Nucleus accumbens (tissue), 56 donors: ENCODE data around the gene MCAT.
A peak's percentile ranks its signal among the peaks of the same experiment; 100 is the strongest.

Experiments used
- DNase-seq, 56 donors: peaks; one replicate each; lab custom pipeline; 2025; lab: John Stamatoyannopoulos, UW

The MCAT gene, protein sequence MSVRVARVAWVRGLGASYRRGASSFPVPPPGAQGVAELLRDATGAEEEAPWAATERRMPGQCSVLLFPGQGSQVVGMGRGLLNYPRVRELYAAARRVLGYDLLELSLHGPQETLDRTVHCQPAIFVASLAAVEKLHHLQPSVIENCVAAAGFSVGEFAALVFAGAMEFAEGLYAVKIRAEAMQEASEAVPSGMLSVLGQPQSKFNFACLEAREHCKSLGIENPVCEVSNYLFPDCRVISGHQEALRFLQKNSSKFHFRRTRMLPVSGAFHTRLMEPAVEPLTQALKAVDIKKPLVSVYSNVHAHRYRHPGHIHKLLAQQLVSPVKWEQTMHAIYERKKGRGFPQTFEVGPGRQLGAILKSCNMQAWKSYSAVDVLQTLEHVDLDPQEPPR

GRCh38 chr22:43142880-43143562 is at the start of gene MCAT:
TSS of gene MCAT (minus strand) at chr22:43143398. CDS start at chr22:43143348, 50 bp downstream.
- peak in 54 of 56 donors; percentile 25 to 91 (median 77) for DNase-seq

DNA sequence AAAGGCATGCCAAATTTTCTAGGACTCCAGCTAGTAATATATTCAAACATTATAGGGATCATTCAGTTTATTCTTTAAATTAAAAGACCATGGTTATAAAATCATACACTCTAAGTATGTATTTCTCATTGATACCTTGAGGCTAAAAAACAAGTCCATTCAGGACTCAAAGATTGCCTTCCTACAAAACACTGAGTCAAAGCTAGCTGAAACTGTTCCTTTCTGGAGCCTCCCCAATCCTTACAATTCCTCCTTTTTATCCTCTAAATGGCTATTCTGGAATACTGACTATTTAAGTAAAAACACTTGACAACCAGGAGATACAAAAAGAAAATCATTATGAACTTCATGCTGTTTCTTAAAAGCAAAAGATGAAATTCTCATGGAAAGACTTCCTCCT is 48.6 kb upstream of the MCAT start:
- DNase-seq = no peak

DNA sequence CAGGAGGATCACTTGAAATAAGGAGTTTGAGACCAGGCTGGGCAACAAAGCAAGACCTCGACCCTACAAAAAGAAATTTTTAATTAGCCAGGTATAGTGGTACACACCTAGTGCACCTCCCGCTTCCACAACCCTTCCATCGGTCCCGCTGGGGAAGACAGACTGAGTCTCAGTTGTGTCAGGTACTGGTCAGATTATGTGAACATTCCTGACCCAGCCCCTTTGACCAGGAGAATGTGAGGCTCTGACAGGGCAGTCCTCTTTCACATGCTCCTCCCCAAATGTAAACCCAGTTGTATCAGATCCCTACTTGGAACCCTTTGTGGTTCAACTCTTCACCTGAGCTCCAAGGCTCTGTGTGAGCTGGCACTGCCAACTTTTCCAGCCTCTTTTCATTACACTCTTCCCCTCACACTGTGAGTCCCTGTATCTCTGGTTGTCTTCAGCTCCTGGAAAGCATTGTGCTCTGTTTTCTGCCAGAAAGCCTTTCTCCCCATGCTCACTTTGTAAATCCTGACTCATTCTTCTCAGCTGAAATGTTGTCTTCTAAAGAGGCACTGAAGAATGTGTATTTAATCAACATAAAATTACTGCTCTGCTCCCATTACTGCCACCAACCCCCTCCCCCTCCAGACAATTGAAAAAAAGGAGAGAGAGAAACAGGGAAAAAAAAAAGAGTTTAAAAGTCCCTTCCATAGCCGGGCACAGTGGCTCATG is 45.8 kb upstream of the MCAT start:
- DNase-seq = no peak

DNA sequence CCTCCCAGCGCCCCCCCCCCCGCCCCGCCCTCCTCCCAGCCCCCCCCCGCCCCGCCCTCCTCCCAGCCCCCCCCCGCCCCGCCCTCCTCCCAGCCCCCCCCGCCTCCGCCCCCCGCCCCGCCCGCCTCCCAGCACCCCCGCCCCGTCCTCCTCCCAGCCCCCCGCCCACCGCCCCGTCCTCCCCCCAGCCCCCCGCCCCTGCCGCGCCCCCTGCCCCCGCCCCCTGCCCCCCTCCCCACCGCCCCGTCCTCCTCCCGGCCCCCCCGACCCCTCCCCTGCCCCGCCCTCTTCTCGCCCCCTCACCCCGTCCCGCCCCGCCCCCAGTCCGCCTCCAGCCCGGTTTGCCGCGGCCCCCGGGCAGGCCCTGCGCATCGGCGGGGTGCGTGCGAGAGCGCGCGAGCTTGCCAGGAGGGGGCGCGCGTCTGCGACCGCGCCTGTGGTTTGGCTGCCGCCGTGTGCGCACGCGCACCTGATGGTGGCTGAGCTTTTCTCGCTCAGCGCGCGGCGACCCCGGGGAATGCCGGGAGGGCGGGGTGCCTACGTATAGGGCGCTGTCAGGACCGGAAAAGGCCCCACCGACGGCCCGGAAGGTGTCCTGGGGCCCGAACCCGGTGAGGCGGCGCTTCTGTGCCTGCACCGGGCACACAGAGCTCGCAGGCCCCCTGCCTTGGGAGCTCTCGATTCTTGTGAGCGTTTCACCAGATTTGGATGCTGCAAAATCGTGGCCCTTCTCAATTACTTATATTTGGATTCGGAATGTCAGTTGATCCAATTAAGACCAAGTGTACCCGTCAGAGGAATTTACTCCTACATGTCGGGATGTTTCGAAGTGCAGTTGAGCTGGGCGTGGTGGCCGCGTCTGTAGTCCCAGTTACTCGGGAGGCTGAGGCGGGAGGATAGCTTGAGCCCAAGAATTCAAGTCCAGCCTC is 44.2 kb upstream of the MCAT start:
- peak; percentile 51 to 96 (median 90) for DNase-seq

DNA sequence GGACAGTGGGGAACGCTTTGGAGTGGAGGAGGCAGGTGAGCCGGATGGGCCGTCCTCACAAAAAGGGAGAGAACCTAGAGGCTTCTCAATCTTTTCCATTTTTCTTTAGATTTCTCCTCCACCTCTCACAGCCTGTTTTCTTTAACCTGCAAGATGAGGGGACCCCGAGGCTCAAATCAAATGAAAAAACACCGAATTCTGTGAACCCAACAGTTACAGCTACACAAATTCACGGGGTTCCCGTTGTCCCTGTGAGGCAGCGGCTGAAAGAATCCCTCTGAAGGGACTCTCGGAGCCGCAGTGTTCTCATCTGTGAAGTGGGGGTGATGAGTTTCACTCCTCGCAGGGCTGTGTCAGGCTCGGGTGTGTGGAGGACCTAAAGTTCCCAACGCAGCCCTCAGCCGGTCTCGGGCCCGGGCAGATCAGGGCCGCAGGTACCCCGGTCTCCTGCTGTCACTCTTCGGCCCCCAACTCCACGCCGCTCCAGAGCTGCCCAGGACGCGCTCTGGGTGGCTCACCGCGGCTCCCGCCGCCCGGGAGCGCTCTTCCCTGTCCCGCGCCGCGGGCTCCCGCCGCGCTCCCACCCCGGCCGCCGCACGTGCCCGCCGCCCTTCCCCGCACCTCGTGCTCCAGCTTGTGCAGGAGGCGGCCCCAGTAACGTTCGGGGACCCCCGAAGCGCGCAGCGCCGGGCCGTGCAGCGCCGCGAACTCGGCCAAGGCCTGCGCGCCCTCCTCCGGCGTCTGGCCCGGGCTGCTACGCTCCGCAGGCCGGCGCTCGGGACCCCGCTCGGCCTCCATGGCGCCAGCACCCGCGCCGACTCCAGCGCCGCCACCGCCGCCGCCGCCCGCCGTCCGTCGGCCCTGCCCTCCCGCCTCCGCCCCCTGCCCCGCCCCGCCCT is 43.3 kb upstream of the MCAT start, which contains the start of gene TTLL12:
Gene TTLL12 (minus strand): TSS at position 863 of the 899 bp plus-strand sequence. CDS start 65 bp downstream, at position 798.
- DNase-seq = peak in 41 of 56 donors; percentile 17 to 72 (median 46)

GRCh38 chr22:43185860-43186261 is 42.7 kb upstream of the MCAT start:
- peak in 13 of 56 donors; percentile 6 to 36 (median 17) for DNase-seq

DNA sequence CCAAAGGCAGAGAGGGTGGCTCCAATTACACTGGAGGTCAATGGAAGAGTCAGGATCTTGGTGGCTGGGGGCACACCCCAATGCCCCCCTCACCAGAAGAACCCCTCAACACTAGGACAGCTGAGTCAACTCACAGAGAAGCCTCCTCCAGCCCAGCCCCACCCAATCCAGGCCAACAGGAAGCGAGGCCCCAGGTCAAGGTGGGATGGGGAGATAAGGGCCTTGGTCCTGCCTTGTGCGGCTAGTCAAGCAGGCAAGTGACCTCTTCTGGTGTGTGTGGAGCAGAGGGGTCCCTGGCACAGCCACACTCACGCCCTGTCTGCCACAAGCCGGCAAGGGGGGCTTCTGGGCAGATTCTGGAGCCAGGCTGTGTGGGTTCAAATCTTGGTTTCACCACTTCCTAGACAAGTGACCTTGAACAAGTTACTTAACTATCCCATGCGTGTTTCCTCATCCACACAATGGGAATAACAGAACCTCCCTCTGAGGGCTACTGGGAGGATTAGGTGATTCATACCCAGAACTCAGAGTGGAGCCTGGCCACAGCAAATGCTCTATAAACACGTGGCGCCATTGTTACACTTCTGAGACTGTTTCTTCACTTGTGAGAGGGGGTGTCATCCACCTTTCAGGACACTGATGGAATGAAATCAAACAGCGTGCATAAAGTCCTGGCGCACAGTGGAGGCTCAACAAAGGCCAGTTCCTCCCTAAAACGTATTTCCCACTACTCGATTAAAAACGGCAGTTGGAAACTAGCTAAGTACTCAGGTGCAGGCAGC is 40.5 kb upstream of the MCAT start:
- DNase-seq = no peak

GRCh38 chr22:43182726-43183125 is 39.5 kb upstream of the MCAT start:
- DNase-seq = no peak

GRCh38 chr22:43182118-43182517 is 38.9 kb upstream of the MCAT start:
- no peak for DNase-seq

GRCh38 chr22:43181321-43182076 is 38.3 kb upstream of the MCAT start:
- no peak for DNase-seq

DNA sequence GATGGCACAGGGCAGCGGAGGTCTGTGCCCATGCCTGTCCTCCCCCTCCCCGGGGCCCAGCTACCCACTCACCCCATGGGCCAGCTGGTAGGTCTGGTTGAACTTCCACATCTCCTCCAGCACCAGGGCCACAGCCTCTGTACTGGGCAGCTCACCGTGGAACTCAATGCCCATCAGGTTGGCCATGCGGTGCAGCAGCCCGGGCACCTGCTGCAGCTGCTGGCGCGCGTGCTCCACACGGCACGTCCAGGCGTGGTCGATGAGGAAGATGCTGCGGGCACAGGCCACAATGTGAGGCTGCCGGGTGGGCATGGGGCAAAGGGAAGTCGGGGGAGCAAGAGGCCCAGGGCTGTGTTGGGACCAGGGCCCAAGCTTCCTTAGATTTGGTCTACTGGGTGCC is 37.5 kb upstream of the MCAT start:
- no peak for DNase-seq

GRCh38 chr22:43179911-43180195 is 36.7 kb upstream of the MCAT start:
- DNase-seq = no peak

GRCh38 chr22:43179146-43179910 is 36.1 kb upstream of the MCAT start:
- DNase-seq = no peak

- no peak for DNase-seq
Observed at GRCh38 chr22:43177479-43177878, 34.3 kb upstream of the MCAT start.

DNA sequence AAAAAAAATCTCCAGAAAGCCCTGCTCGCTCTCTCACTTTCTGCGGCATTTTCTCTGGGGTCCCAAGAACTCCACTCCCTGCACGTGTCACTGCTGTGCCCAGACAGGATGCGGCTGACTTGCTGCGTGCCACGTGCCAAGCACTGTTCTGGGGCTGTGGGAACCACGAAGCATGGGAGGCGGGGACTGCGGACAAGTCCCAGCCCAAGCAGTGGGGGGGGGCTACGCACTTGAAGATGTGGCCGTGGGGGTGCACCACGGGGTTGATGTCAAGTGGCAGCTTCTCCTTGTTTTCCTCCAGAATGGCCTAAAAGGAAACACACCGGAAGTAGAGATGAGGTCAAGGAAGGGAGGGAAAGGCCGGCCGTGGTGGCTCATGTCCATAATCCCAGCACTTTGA is 32.9 kb upstream of the MCAT start:
- DNase-seq = no peak

GRCh38 chr22:43174941-43175531 is 31.8 kb upstream of the MCAT start:
- no peak for DNase-seq
